Measurements from ENCODE around the gene CD96. TPM values are rescaled to one million over a fixed set of nuclear protein-coding genes. Genes with fewer than 3 reads are reported as not detected.

The CD96 gene
- total RNA-seq, 1 experiment from 2014 or later, result not detected

DNA sequence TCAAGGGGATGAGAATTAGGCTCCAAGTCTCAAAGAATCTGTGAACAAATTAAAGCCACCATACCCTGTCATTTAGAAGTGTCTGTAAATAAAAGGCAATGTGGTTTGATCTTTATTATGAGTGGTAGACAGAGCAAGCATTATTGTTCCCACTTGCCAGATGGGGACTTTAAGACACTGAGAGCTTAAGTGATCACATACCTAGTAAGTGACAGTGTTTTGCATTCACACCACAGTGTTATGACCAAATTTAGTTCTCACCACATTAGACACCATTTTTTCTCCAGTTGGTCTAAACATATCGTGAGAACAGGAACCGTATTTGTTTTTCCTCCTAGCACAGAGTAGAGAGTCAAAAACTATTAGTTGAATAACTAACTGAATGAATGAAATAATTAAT lies 66.4 kb downstream of the CD96 start:
- no peak overlapping the region for H2BK20ac ChIP-seq (ENCODE audit: low read depth, low read length, poor library complexity, severe bottlenecking)
- no peak overlapping the region for H2BK5ac ChIP-seq (ENCODE audit: insufficient read length, low read length)
- H4K91ac ChIP-seq (ENCODE audit: insufficient read length, low read depth, low read length), result no peak overlapping the region
- no peaks in the 10 kb centered on the region for H3K36me3 Mint-ChIP-seq (ENCODE audit: insufficient read depth in 1 of 3, low read depth in 3 of 3)
- TF ChIP-seq, protein P1, sequence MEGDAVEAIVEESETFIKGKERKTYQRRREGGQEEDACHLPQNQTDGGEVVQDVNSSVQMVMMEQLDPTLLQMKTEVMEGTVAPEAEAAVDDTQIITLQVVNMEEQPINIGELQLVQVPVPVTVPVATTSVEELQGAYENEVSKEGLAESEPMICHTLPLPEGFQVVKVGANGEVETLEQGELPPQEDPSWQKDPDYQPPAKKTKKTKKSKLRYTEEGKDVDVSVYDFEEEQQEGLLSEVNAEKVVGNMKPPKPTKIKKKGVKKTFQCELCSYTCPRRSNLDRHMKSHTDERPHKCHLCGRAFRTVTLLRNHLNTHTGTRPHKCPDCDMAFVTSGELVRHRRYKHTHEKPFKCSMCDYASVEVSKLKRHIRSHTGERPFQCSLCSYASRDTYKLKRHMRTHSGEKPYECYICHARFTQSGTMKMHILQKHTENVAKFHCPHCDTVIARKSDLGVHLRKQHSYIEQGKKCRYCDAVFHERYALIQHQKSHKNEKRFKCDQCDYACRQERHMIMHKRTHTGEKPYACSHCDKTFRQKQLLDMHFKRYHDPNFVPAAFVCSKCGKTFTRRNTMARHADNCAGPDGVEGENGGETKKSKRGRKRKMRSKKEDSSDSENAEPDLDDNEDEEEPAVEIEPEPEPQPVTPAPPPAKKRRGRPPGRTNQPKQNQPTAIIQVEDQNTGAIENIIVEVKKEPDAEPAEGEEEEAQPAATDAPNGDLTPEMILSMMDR (conservative IDR thresholded peaks at IDR 0.05), result no peak
- peaks cover 0 to 3% of the 10 kb centered on the region in 2 experiments; a peak in 1 of 4 replicates for H3K4me1 Mint-ChIP-seq
- H3K27me3 Mint-ChIP-seq (ENCODE audit: low read depth), result no peaks in the 10 kb centered on the region; the same call in 1 of the 2 replicates
- no peaks in the 10 kb centered on the region for H3K79me2 ChIP-seq (ENCODE audit: insufficient read depth, low read length)
- H4K20me1 ChIP-seq (ENCODE audit: control insufficient read depth, insufficient read depth, insufficient read length), result no peaks in the 10 kb centered on the region
- H3K9me3 ChIP-seq (ENCODE audit: control insufficient read depth, low read depth, low read length), result no peaks in the 10 kb centered on the region
- H3K4me2 ChIP-seq (ENCODE audit: insufficient read depth, insufficient read length, low read length), result no peak overlapping the region
- H3K27ac Mint-ChIP-seq, result no peak overlapping the region
- DNase-seq, result no peak
- no peaks in the 10 kb centered on the region for H3K4me1 ChIP-seq (ENCODE audit: insufficient read depth, low read length)
- no peak overlapping the region for H2BK15ac ChIP-seq (ENCODE audit: low read depth, low read length)
- H3K18ac ChIP-seq (ENCODE audit: insufficient read length, low read depth, low read length), result no peak overlapping the region
- no peak overlapping the region for H3K27ac ChIP-seq (ENCODE audit: insufficient read length, low read depth, low read length)
- H4K8ac ChIP-seq (replicated peaks; ENCODE audit: insufficient read length, low read depth, low read length), result no peak overlapping the region
- H3T11ph ChIP-seq (ENCODE audit: low read length), result no peak overlapping the region
- H4K5ac ChIP-seq (ENCODE audit: insufficient read length, low read depth, low read length), result no peak overlapping the region
- H3K9ac ChIP-seq (ENCODE audit: extremely low read depth, insufficient read length, low read length), result no peak overlapping the region
- no peak overlapping the region for H3K4ac ChIP-seq (ENCODE audit: low read depth, low read length)
- H2BK120ac ChIP-seq (ENCODE audit: low read depth, low read length, poor library complexity, severe bottlenecking), result no peak overlapping the region
- H2BK12ac ChIP-seq (ENCODE audit: insufficient read length, low read depth, low read length), result no peak overlapping the region
- no peaks in the 10 kb centered on the region for H3K79me1 ChIP-seq (ENCODE audit: insufficient read depth, low read depth, low read length, poor library complexity, severe bottlenecking)
- no peak overlapping the region for H2AK5ac ChIP-seq (ENCODE audit: insufficient read length, low read length)
- H3K23ac ChIP-seq (ENCODE audit: insufficient read length, low read depth, low read length), result no peak overlapping the region
- no peaks in the 10 kb centered on the region for H3K9me3 Mint-ChIP-seq
- WGBS (ENCODE audit: extremely low coverage, insufficient read length, low lambda C conversion rate), result no CpG with 5 or more reads among the region's 2 CpGs
- H3K23me2 ChIP-seq (ENCODE audit: insufficient read length, low read depth, low read length, poor library complexity, severe bottlenecking), result no peaks in the 10 kb centered on the region
- H2AFZ ChIP-seq (ENCODE audit: low read length), result no peak overlapping the region
- H3K27me3 ChIP-seq (ENCODE audit: insufficient read depth, low read length), result no peaks in the 10 kb centered on the region
- no peak overlapping the region for H3K14ac ChIP-seq (ENCODE audit: insufficient read depth, low read length)
- no peak overlapping the region for H3K4me3 Mint-ChIP-seq
- no peak overlapping the region for H3K56ac ChIP-seq (ENCODE audit: insufficient read length, low read depth, low read length)
